Ovary (tissue), 3 donors: ENCODE measurements around the gene TNFAIP3.

Experiments
- EP300 ChIP-seq: sonication (generic); formaldehyde crosslinking; IDR thresholded peaks from one replicate; pipeline ENCODE4 v1.6.1; 2017; ENCODE audit warnings: antibody characterized with exemption
- TF ChIP-seq, protein P1 (sequence below), 3 donors: fragments of 450-650 bp in 2 of 3; fragments of 200-600 bp in 1 of 3; IDR thresholded peaks; one replicate each; pipeline versions ENCODE4 v1.5.1 to v1.8.0; 2016 to 2022; ENCODE audit warnings: antibody characterized with exemption in 3 of 3, mild to moderate bottlenecking in 1 of 3
- donor health status: DM: no; HTN: no; CAD: no.

DNA sequence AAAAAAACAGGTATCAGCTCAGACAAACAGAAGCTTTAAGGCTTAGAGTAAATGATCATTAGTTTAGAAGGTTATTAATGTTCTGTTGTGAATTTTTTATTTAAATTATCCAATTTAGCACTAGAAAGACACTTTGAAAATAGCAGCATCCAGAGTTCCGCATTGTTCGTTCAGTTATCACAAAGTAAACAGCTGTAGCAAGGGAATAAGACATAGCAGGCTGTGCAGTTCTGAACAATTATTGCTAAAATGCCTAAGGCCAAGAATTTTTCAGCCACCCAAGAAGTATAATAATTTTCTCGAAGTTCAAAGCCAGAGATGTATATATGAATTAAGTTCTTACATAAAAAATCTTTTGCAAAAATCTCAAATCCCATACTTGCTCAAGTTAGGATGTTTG is 8.0 kb upstream of the TNFAIP3 start:
- TF ChIP-seq, protein P1, sequence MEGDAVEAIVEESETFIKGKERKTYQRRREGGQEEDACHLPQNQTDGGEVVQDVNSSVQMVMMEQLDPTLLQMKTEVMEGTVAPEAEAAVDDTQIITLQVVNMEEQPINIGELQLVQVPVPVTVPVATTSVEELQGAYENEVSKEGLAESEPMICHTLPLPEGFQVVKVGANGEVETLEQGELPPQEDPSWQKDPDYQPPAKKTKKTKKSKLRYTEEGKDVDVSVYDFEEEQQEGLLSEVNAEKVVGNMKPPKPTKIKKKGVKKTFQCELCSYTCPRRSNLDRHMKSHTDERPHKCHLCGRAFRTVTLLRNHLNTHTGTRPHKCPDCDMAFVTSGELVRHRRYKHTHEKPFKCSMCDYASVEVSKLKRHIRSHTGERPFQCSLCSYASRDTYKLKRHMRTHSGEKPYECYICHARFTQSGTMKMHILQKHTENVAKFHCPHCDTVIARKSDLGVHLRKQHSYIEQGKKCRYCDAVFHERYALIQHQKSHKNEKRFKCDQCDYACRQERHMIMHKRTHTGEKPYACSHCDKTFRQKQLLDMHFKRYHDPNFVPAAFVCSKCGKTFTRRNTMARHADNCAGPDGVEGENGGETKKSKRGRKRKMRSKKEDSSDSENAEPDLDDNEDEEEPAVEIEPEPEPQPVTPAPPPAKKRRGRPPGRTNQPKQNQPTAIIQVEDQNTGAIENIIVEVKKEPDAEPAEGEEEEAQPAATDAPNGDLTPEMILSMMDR (IDR thresholded peaks at IDR 0.05): no peak
- TF ChIP-seq EP300: no peak
